ENCODE data around the gene MGARP. TPM values are rescaled to one million over a fixed set of nuclear protein-coding genes. Genes with fewer than 3 reads are reported as not detected.
"Not testable (repeated sequence)": the region's sequence is repeated elsewhere in the genome, so short reads cannot be mapped to it uniquely, and the experiment has no call there.

Gene MGARP
- total RNA-seq, 4 donors from 2014 or later: 0.63 to 20.6 (median 7.5) TPM

GRCh38 chr4:139315221-139315675 lies 35.2 kb upstream of the MGARP start:
- DNase-seq (ENCODE audit: low spot score) (no peak), ATAC-seq (ENCODE audit: low FRiP score) (no peak)
- TF ChIP-seq CTCF (IDR thresholded peaks at IDR 0.05): no peak

GRCh38 chr4:139314047-139314800 lies 34.2 kb upstream of the MGARP start:
- DNase-seq (ENCODE audit: low spot score) (no peak), ATAC-seq (ENCODE audit: low FRiP score) (no peak)
- no peak for TF ChIP-seq CTCF (IDR thresholded peaks at IDR 0.05)

- ATAC-seq (ENCODE audit: low FRiP score); DNase-seq (ENCODE audit: low spot score): not testable (repeated sequence)
Measured at GRCh38 chr4:139313414-139313813, 33.4 kb upstream of the MGARP start.

- ATAC-seq (ENCODE audit: low FRiP score) (no peak), DNase-seq (ENCODE audit: low spot score) (no peak)
- no peak for TF ChIP-seq CTCF (IDR thresholded peaks at IDR 0.05)
Measured at GRCh38 chr4:139312552-139313332, 32.7 kb upstream of the MGARP start.

- TF ChIP-seq CTCF (IDR thresholded peaks at IDR 0.05): no peak
Measured at GRCh38 chr4:139311909-139312308, 31.9 kb upstream of the MGARP start.

GRCh38 chr4:139304920-139305319 lies 24.9 kb upstream of the MGARP start:
- ATAC-seq (ENCODE audit: low FRiP score) (no peak), DNase-seq (ENCODE audit: low spot score) (no peak)
- TF ChIP-seq CTCF (IDR thresholded peaks at IDR 0.05): no peak

More at GRCh38 chr4:139311909-139312308, 31.9 kb upstream of the MGARP start:
- ATAC-seq (ENCODE audit: low FRiP score): no peak
- no peak for DNase-seq (ENCODE audit: low spot score)

- peak; percentile 41 for ATAC-seq (ENCODE audit: low FRiP score)
- TF ChIP-seq CTCF (IDR thresholded peaks at IDR 0.05): no peak
- DNase-seq (ENCODE audit: low spot score): no peak
Measured at GRCh38 chr4:139301821-139302611, 22.0 kb upstream of the MGARP start, which contains the start of gene NDUFC1. Gene NDUFC1, minus strand, starts transcription at chr4:139302477. Its CDS starts 6,679 bp downstream, at chr4:139295798.

All from omental fat pad (tissue), 4 donors.